SU-DHL-6 (cell line): ENCODE results near the gene SNUPN.
"Not testable (repeated sequence)": the region's sequence is repeated elsewhere in the genome, so short reads cannot be mapped to it uniquely, and the experiment has no call there.

ENCODE experiments used
- H2AFZ ChIP-seq: fragments of 200-600 bp; sonication (generic); 2 replicates; pipeline ENCODE4 v1.6.1; 2014; ENCODE audit warnings: low read depth, mild to moderate bottlenecking, moderate library complexity, mixed read lengths, antibody characterized with exemption, low read length; ENCODE audit not compliant: severe bottlenecking
- H3F3A ChIP-seq: fragments of 200-600 bp; shearing (Covaris generic); 2 replicates; pipeline ENCODE4 v1.6.0; 2016; ENCODE audit warnings: antibody characterized with exemption, mild to moderate bottlenecking; ENCODE audit not compliant: insufficient read depth
- H3K27ac ChIP-seq: fragments of 200-600 bp; sonication (generic); 2 replicates; pipeline ENCODE4 v1.5.1; 2016; ENCODE audit warnings: low read depth, mild to moderate bottlenecking, low read length, moderate library complexity, mixed read lengths
- H3K27me3 ChIP-seq: fragments of 200-600 bp; sonication (generic), shearing (Covaris generic); 2 replicates; pipeline ENCODE4 v1.6.0; 2014; ENCODE audit warnings: mild to moderate bottlenecking, low read length
- H3K36me3 ChIP-seq: fragments of 200-600 bp; sonication (generic); 2 replicates; pipeline ENCODE4 v1.6.1; 2014; ENCODE audit warnings: mild to moderate bottlenecking, low read length, mixed read lengths
- H3K4me2 ChIP-seq: fragments of 300-600, 200-600 bp; shearing (Covaris generic), sonication (generic); 2 replicates; pipeline ENCODE4 v1.6.0; 2014; ENCODE audit warnings: low read length, low read depth, mild to moderate bottlenecking; ENCODE audit not compliant: poor library complexity, severe bottlenecking
- H3K4me3 ChIP-seq: fragments of 200-600 bp; sonication (generic); 2 replicates; pipeline ENCODE4 v1.5.1; 2014; ENCODE audit warnings: antibody characterized with exemption, low read length, mild to moderate bottlenecking, mixed read lengths; ENCODE audit not compliant: insufficient read depth, poor library complexity, severe bottlenecking
- H3K79me2 ChIP-seq: fragments of 200-600 bp; sonication (generic); 2 replicates; pipeline ENCODE4 v1.6.1; 2014; ENCODE audit warnings: mild to moderate bottlenecking, low read length, moderate library complexity; ENCODE audit not compliant: insufficient read depth
- H3K9ac ChIP-seq: fragments of 200-600 bp; sonication (generic); 2 replicates; pipeline ENCODE4 v1.7.0; 2014; ENCODE audit warnings: mild to moderate bottlenecking, low read length
- H3K9me2 ChIP-seq: fragments of 200-600 bp; sonication (generic); replicated peaks from 2 replicates; pipeline ENCODE4 v1.6.1; 2014; ENCODE audit warnings: low read length; ENCODE audit not compliant: insufficient read depth
- H3K9me3 ChIP-seq: fragments of 200-600 bp; sonication (generic); 2 replicates; pipeline ENCODE4 v1.6.1; 2014; ENCODE audit warnings: low read length, mixed read lengths; ENCODE audit not compliant: insufficient read depth
- H4K20me1 ChIP-seq: fragments of 200-600 bp; sonication (generic); 2 replicates; pipeline ENCODE4 v1.6.1; 2014; ENCODE audit warnings: low read depth, mild to moderate bottlenecking, antibody characterized with exemption, low read length, moderate library complexity, mixed read lengths
- CTCF ChIP-seq: fragments of 200-600 bp; sonication (generic); IDR thresholded peaks from one replicate; pipeline ENCODE4 v1.5.1; 2017; ENCODE audit warnings: antibody characterized with exemption, mild to moderate bottlenecking, low read length, moderate library complexity; ENCODE audit not compliant: insufficient read depth, poor library complexity, severe bottlenecking
- EZH2phosphoT487 ChIP-seq: fragments of 200-600 bp; sonication (generic), shearing (Covaris generic); conservative IDR thresholded peaks from 2 replicates; pipeline ENCODE4 v1.6.1; 2018; ENCODE audit warnings: mild to moderate bottlenecking, antibody characterized with exemption, low read length, moderate library complexity, mixed read lengths

SNUPN gene

DNA sequence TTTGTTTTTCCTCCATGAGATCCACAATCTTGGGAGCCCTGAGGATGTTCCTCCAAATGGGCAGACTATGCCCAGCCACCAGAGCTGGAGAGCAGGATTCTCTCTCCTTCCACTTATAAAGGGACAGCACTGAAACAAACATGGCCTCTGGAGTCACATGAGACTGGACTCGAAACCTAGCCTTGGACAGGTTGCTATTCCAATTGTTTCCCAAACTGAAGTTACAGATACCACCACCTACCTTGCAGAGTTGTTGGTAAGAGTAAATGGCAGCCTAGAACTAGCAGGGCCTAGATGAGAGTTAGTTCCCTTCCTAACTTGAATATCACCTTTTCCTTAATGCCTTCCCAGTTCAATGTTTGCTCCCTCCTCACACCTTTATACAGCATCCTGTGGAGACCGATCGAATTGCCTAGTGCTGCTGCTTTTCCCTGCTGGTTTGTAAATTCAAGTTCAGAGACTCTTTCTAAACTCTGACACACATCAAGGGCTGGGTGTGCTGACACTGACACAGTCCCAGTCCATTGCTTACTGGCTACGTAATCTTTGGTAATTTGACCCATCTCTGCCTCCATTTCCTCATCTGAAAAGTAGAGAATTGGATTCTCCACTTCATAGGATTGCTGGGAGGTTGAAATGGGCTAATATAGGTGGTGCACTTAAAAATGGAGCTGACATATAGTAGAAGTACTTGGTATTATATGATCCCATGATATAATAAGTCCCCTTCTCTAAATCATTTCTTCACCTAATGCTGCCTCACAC is 11.9 kb upstream of the SNUPN start:
- TF ChIP-seq CTCF (no peak), EZH2phosphoT487 (no peak)
- peaks cover 37% of the 10 kb centered on the region for H3K79me2 ChIP-seq
- H3K4me2 ChIP-seq: peak overlapping the region; percentile 99
- H3K27ac ChIP-seq: no peak overlapping the region
- no peaks in the 10 kb centered on the region for H3K27me3 ChIP-seq
- no peaks in the 10 kb centered on the region for H3K9me3 ChIP-seq
- no peak overlapping the region for H3K4me3 ChIP-seq
- H3K9ac ChIP-seq: peak overlapping the region; percentile 84; the same call in 1 of the 2 replicates
- H3F3A ChIP-seq: peaks cover 11% of the 10 kb centered on the region
- peaks cover 3% of the 10 kb centered on the region; the same call in 1 of the 2 replicates for H4K20me1 ChIP-seq
- no peaks in the 10 kb centered on the region for H3K9me2 ChIP-seq
- no peaks in the 10 kb centered on the region for H3K36me3 ChIP-seq
- no peak overlapping the region for H2AFZ ChIP-seq

GRCh38 chr15:75636026-75636425 is 10.5 kb upstream of the SNUPN start:
- no peaks in the 10 kb centered on the region for H3K36me3 ChIP-seq

GRCh38 chr15:75633922-75634321 is 8.4 kb upstream of the SNUPN start:
- H3K27ac ChIP-seq, H3K4me3 ChIP-seq, H3K9me3 ChIP-seq, H3K36me3 ChIP-seq, H3F3A ChIP-seq, H3K9me2 ChIP-seq, H3K27me3 ChIP-seq, H3K4me2 ChIP-seq, H4K20me1 ChIP-seq, H3K9ac ChIP-seq, H2AFZ ChIP-seq: not testable (repeated sequence)
- peaks cover 27% of the 10 kb centered on the region for H3K79me2 ChIP-seq

More at GRCh38 chr15:75636026-75636425, 10.5 kb upstream of the SNUPN start:
- Histone ChIP-seq H3K9me2 (no peaks in the 10 kb centered on the region), H3F3A (peaks cover 9% of the 10 kb centered on the region), H3K9me3 (no peaks in the 10 kb centered on the region), H3K27ac (no peak overlapping the region), H2AFZ (no peak overlapping the region), H3K9ac (no peak overlapping the region), H3K27me3 (no peaks in the 10 kb centered on the region), H3K79me2 (peaks cover 37% of the 10 kb centered on the region), H3K4me2 (no peak overlapping the region), H4K20me1 (peaks cover 3% of the 10 kb centered on the region; the same call in 1 of the 2 replicates), H3K4me3 (no peak overlapping the region)
- TF ChIP-seq EZH2phosphoT487 (no peak), CTCF (no peak)

GRCh38 chr15:75631935-75632334 is 6.4 kb upstream of the SNUPN start:
- Histone ChIP-seq H3F3A (0 out of 2 replicates have a peak, but pooled peaks cover 3% of the 10 kb centered on the region), H3K9me2 (no peaks in the 10 kb centered on the region), H3K27me3 (no peaks in the 10 kb centered on the region), H3K9me3 (no peaks in the 10 kb centered on the region), H3K9ac (no peak overlapping the region), H3K27ac (no peak overlapping the region), H3K4me3 (no peak overlapping the region), H3K36me3 (no peaks in the 10 kb centered on the region), H4K20me1 (no peaks in the 10 kb centered on the region), H3K4me2 (no peak overlapping the region), H2AFZ (no peak overlapping the region), H3K79me2 (peaks cover 7% of the 10 kb centered on the region; the same call in 1 of the 2 replicates)
- no peak for TF ChIP-seq EZH2phosphoT487
- no peak for TF ChIP-seq CTCF
